ENCODE measurements around the gene CYP27C1. TPM values are rescaled to one million over a fixed set of nuclear protein-coding genes. Genes with fewer than 3 reads are reported as not detected.
"Not testable (repeated sequence)": the region's sequence is repeated elsewhere in the genome, so short reads cannot be mapped to it uniquely, and the experiment has no call there.

CYP27C1 gene
- total RNA-seq, 4 donors from 2014 or later = 0.95 to 4.6 (median 1.6) TPM

- Histone ChIP-seq H3K4me3 (no peak overlapping the region), H3K36me3 (no peaks in the 10 kb centered on the region), H3K9me3 (no peaks in the 10 kb centered on the region), H3K4me1 (peaks cover 4 to 23% (median 16%) of the 10 kb centered on the region in 3 donors), H3K27ac (no peak overlapping the region), H3K27me3 (no peaks in the 10 kb centered on the region)
- TF ChIP-seq, protein P1, sequence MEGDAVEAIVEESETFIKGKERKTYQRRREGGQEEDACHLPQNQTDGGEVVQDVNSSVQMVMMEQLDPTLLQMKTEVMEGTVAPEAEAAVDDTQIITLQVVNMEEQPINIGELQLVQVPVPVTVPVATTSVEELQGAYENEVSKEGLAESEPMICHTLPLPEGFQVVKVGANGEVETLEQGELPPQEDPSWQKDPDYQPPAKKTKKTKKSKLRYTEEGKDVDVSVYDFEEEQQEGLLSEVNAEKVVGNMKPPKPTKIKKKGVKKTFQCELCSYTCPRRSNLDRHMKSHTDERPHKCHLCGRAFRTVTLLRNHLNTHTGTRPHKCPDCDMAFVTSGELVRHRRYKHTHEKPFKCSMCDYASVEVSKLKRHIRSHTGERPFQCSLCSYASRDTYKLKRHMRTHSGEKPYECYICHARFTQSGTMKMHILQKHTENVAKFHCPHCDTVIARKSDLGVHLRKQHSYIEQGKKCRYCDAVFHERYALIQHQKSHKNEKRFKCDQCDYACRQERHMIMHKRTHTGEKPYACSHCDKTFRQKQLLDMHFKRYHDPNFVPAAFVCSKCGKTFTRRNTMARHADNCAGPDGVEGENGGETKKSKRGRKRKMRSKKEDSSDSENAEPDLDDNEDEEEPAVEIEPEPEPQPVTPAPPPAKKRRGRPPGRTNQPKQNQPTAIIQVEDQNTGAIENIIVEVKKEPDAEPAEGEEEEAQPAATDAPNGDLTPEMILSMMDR (IDR thresholded peaks at IDR 0.05) = no peak
- no peak for TF ChIP-seq POLR2A (IDR thresholded peaks at IDR 0.05)
- no peak for DNase-seq
- 81 to 85% methylated on average over 15 of the region's 15 CpGs for WGBS, 2 donors
- intact Hi-C loops (cut with DNase I) = no loop called here
These were observed 50.9 kb downstream of the CYP27C1 start for GRCh38 chr2:127169066-127169660.

- 50 to 73% methylated on average over 4 to 12 of the region's 12 CpGs for WGBS, 2 donors
- Histone ChIP-seq H3K27ac (peak overlapping the region in 1 of 4 donors; percentile 54), H3K4me1 (peaks cover 0 to 14% (median 0%) of the 10 kb centered on the region in 3 donors), H3K36me3 (no peaks in the 10 kb centered on the region), H3K9me3 (no peaks in the 10 kb centered on the region), H3K4me3 (no peak overlapping the region), H3K27me3 (no peaks in the 10 kb centered on the region)
- intact Hi-C loops (cut with DNase I) = no loop called here
- no peak for DNase-seq
- TF ChIP-seq, protein P1 (IDR thresholded peaks at IDR 0.05) = no peak
- TF ChIP-seq POLR2A (IDR thresholded peaks at IDR 0.05) = no peak
These were observed 53.8 kb downstream of the CYP27C1 start for GRCh38 chr2:127166231-127166860.

GRCh38 chr2:127165539-127165935, 54.6 kb downstream of the CYP27C1 start:
- intact Hi-C loops (cut with DNase I) = no loop called here
- peaks cover 0 to 19% (median 0%) of the 10 kb centered on the region in 3 donors for H3K4me1 ChIP-seq
- H3K27ac ChIP-seq = peak overlapping the region in 1 of 4 donors; percentile 54
- no peak for DNase-seq
- no peaks in the 10 kb centered on the region for H3K9me3 ChIP-seq
- H3K4me3 ChIP-seq = no peak overlapping the region
- no peaks in the 10 kb centered on the region for H3K36me3 ChIP-seq
- no peaks in the 10 kb centered on the region for H3K27me3 ChIP-seq
- WGBS, 2 donors = 61 to 89% methylated on average over 1 to 3 of the region's 3 CpGs
- TF ChIP-seq, protein P1 (IDR thresholded peaks at IDR 0.05) = no peak
- TF ChIP-seq POLR2A (IDR thresholded peaks at IDR 0.05) = no peak

DNA sequence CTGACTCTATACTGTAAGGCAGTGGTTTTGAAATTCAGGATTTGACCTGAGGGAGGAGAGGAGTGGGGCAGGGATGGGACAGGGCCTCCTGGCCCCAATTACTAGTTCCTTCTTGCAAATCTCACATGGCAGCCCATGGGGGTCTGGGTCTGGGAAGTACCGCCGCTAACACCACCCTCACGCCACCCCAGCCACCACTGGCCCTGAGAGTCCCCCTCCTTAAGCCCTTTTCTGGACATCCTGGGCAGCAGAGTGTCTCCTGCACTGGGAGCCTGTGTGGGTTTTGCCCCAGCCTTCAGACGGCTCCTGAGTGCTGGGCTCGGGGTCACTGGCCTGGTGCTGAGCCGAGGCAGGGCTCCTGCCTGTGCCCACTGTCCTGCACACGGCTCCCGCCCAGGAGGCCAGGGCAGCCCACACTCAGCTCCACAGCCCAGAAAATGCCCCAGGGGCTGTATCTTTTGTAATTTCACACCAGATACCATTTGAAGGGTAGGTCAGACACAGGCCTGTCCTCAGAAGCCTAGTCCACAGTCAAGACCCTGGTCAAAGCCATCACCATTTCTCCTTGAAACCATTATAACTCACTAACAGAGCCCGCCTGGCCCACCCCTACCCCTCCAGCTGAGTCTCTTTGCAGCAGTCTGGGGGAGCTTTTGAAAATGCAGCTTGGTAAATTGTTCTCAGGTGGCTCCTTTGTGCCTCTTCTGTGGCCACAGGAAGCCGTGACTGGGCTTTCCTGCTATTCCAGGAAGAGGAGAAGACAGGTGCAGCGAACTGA, 55.1 kb downstream of the CYP27C1 start:
- WGBS, 2 donors = 88 to 93% methylated on average over 3 to 4 of the region's 11 CpGs
- TF ChIP-seq POLR2A (IDR thresholded peaks at IDR 0.05) = no peak
- TF ChIP-seq, protein P1 (IDR thresholded peaks at IDR 0.05) = no peak
- Histone ChIP-seq H3K9me3 (no peaks in the 10 kb centered on the region), H3K36me3 (no peaks in the 10 kb centered on the region), H3K27ac (peak overlapping the region; percentile 14 to 59 (median 46)), H3K27me3 (no peaks in the 10 kb centered on the region), H3K4me1 (peaks cover 0 to 19% (median 0%) of the 10 kb centered on the region in 3 donors), H3K4me3 (no peak overlapping the region)
- intact Hi-C loops (cut with DNase I) = no loop called here
- DNase-seq = no peak

- H3K4me1 ChIP-seq = peaks cover 0 to 19% (median 0%) of the 10 kb centered on the region in 3 donors
- H3K4me3 ChIP-seq = no peak overlapping the region
- H3K27me3 ChIP-seq = no peaks in the 10 kb centered on the region
- no peaks in the 10 kb centered on the region for H3K36me3 ChIP-seq
- whole genome bisulfite sequencing, 2 donors = 81 to 90% methylated on average over 3 of the region's 3 CpGs
- intact Hi-C loops (cut with DNase I) = no loop called here
- H3K9me3 ChIP-seq = no peaks in the 10 kb centered on the region
- no peak for DNase-seq
- H3K27ac ChIP-seq = no peak overlapping the region
- no peak for TF ChIP-seq POLR2A (IDR thresholded peaks at IDR 0.05)
- TF ChIP-seq, protein P1 (IDR thresholded peaks at IDR 0.05) = no peak
These were observed 56.2 kb downstream of the CYP27C1 start for GRCh38 chr2:127163921-127164320.

GRCh38 chr2:127163090-127163406, 57.1 kb downstream of the CYP27C1 start:
- H3K36me3 ChIP-seq; intact Hi-C loops (cut with DNase I); H3K4me3 ChIP-seq; DNase-seq; H3K9me3 ChIP-seq; H3K27me3 ChIP-seq; H3K27ac ChIP-seq: not testable (repeated sequence)
- 78 to 90% methylated on average over 7 of the region's 7 CpGs for WGBS, 2 donors
- H3K4me1 ChIP-seq = peaks cover 0 to 19% (median 0%) of the 10 kb centered on the region in 3 donors
